K562 (cell line): ENCODE data around the gene PPIC. TPM values are rescaled to one million over a fixed set of nuclear protein-coding genes. Genes with fewer than 3 reads are reported as not detected.
A peak's percentile ranks its signal among the peaks of the same experiment; 100 is the strongest.

ENCODE experiments used
- ARHGAP35 ChIP-seq: fragments of 450-650 bp; IDR thresholded peaks from 2 replicates; pipeline ENCODE4 v1.6.1; 2018; ENCODE audit not compliant: partially characterized antibody
- ARID3A ChIP-seq: IDR thresholded peaks from 2 replicates; pipeline ENCODE4 v1.6.1; 2012; ENCODE audit warnings: low read depth, low read length, improper control_type of control experiment, borderline replicate concordance
- BHLHE40 ChIP-seq: IDR thresholded peaks from 2 replicates; pipeline ENCODE4 v1.6.1; 2011; ENCODE audit warnings: low read length, improper control_type of control experiment
- BRF1 ChIP-seq: IDR thresholded peaks from 3 replicates; pipeline ENCODE4 v1.6.1; 2011; ENCODE audit warnings: borderline replicate concordance, mild to moderate bottlenecking; ENCODE audit not compliant: insufficient read length; ENCODE audit errors: extremely low read depth
- CTBP1 ChIP-seq: fragments of 450-650 bp; IDR thresholded peaks from 2 replicates; pipeline ENCODE4 v1.6.1; 2016; ENCODE audit warnings: borderline replicate concordance
- DMBX1 ChIP-seq: fragments of 250-450 bp; sonication (Bioruptor Pico); IDR thresholded peaks from 2 replicates; pipeline ENCODE4 v1.8.0; 2022; ENCODE audit warnings: inconsistent platforms, mild to moderate bottlenecking, moderate library complexity, borderline replicate concordance
- ESRRA ChIP-seq: fragments of 450-650 bp; IDR thresholded peaks from 2 replicates; pipeline ENCODE4 v1.6.1; 2014; ENCODE audit warnings: low read depth, mild to moderate bottlenecking, moderate library complexity, borderline replicate concordance
- FOXK1 ChIP-seq: sonication (generic); formaldehyde crosslinking; IDR thresholded peaks from 2 replicates; pipeline ENCODE4 v1.8.0; 2022; ENCODE audit warnings: missing genetic modification reagents, mild to moderate bottlenecking, borderline replicate concordance
- GTF2E2 ChIP-seq: fragments of 200-800 bp; sonication (Bioruptor generic); IDR thresholded peaks from 2 replicates; pipeline ENCODE4 v1.6.1; 2016; ENCODE audit warnings: missing genetic modification characterization, missing compliant biosample characterization
- HSF4 ChIP-seq: fragments of 250-450 bp; sonication (Bioruptor Pico); IDR thresholded peaks from 2 replicates; pipeline ENCODE4 v2.1.2; 2022; ENCODE audit warnings: mild to moderate bottlenecking, moderate library complexity, borderline replicate concordance
- KDM1A ChIP-seq, 2 experiments: fragments of 450-650 bp; IDR thresholded peaks; 2 replicates each; pipeline ENCODE4 v1.6.1; 2016; ENCODE audit warnings: mild to moderate bottlenecking in 2 of 2
- RB1 ChIP-seq: fragments of 450-650 bp; IDR thresholded peaks from 2 replicates; pipeline ENCODE4 v1.6.1; 2017; ENCODE audit warnings: low read depth, mild to moderate bottlenecking
- RNF2 ChIP-seq: sonication (generic); IDR thresholded peaks from 2 replicates; pipeline ENCODE4 v1.6.1; 2016
- SRSF3 ChIP-seq: fragments of 200-400 bp; formaldehyde crosslinking; IDR thresholded peaks from 2 replicates; pipeline ENCODE4 v1.6.1; 2016; ENCODE audit warnings: mild to moderate bottlenecking, low read length, moderate library complexity; ENCODE audit not compliant: insufficient read depth
- ZBTB34 ChIP-seq: fragments of 250-450 bp; sonication (Bioruptor Pico); IDR thresholded peaks from 2 replicates; pipeline ENCODE4 v1.8.0; 2021; ENCODE audit warnings: mild to moderate bottlenecking, moderate library complexity
- ZNF143 ChIP-seq: sonication (generic); formaldehyde crosslinking; IDR thresholded peaks from 2 replicates; pipeline ENCODE4 v1.9.0; 2022; ENCODE audit warnings: mild to moderate bottlenecking, missing genetic modification reagents
- ZNF586 ChIP-seq: fragments of 450-650 bp; formaldehyde crosslinking; conservative IDR thresholded peaks from 2 replicates; pipeline ENCODE4 v1.4.0; 2020; ENCODE audit warnings: mild to moderate bottlenecking, moderate library complexity
- ZNF609 ChIP-seq: sonication (generic); formaldehyde crosslinking; IDR thresholded peaks from 2 replicates; pipeline ENCODE4 v1.8.1; 2023; ENCODE audit warnings: missing genetic modification reagents, mild to moderate bottlenecking, borderline replicate concordance
- ZNF740 ChIP-seq, 3 experiments: fragments of 200-800 bp in 1 of 3; sonication (Bioruptor generic) in 1 of 3; sonication (generic) in 1 of 3; formaldehyde crosslinking in 1 of 3; IDR thresholded peaks; 2 replicates each; pipeline versions ENCODE4 v1.6.1 to v1.8.0; 2016 to 2022; ENCODE audit warnings: mild to moderate bottlenecking in 2 of 3, missing compliant biosample characterization in 2 of 3, missing genetic modification characterization in 2 of 3, missing genetic modification reagents in 1 of 3
- polyA plus RNA-seq, 8 experiments: library from polyadenylated mRNA; depleted of rRNA in 4 of 8; stranded (reverse) in 5 of 8; unstranded in 3 of 8; fragments of >200 nt; fragmentation: Nextera tagmentation in 2 of 8; fragmentation: Illumina TruSeq in 1 of 8; extraction: Ambion mirVana in 2 of 8; extraction: Trizol in 1 of 8; gene quantifications; 2 replicates each; pipeline versions ENCODE4 v1.2.1 to v1.2.3, GENCODE V29; 2011 to 2014; ENCODE audit warnings: inconsistent platforms in 1 of 8, missing spikeins in 1 of 8
- total RNA-seq, 7 experiments: library from RNA; depleted of rRNA in 6 of 7; stranded (reverse); fragments of >200 nt in 6 of 7; fragmentation: Illumina TruSeq in 2 of 7; extraction: Trizol in 2 of 7; gene quantifications; 2 replicates each; pipeline versions ENCODE4 v1.2.1 to v1.2.3, GENCODE V29; 2011 to 2021; ENCODE audit warnings: low replicate concordance in 1 of 7

Gene PPIC
- total and polyA plus RNA-seq, 9 of the 15 experiments (the other 6 are each of a cell fraction or from before 2014, with no cell fraction given): 1.3 to 4.5 (median 2.8) TPM

- no peak for TF ChIP-seq ARID3A
- TF ChIP-seq ESRRA: peak; percentile 86
- TF ChIP-seq HSF4: no peak
- TF ChIP-seq DMBX1 (CRISPR knock-in tag): no peak
- TF ChIP-seq ZNF740 (CRISPR knock-in tag; IDR thresholded peaks at IDR 0.05): no peak
- TF ChIP-seq ZNF740 (tag; IDR thresholded peaks at IDR 0.05): no peak
- no peak for TF ChIP-seq KDM1A (IDR thresholded peaks at IDR 0.05)
- TF ChIP-seq SRSF3: no peak
- TF ChIP-seq FOXK1 (CRISPR knock-in tag): no peak
- peak; percentile 46 for TF ChIP-seq CTBP1
- TF ChIP-seq ARHGAP35: no peak
- TF ChIP-seq ZBTB34 (CRISPR knock-in tag): no peak
- no peak for TF ChIP-seq BRF1
- TF ChIP-seq ZNF143 (CRISPR knock-in tag): no peak
- TF ChIP-seq GTF2E2: no peak
- TF ChIP-seq RNF2: peak; percentile 21; the same call in 1 of the 2 replicates
- TF ChIP-seq BHLHE40: peak; percentile 66
- TF ChIP-seq ZNF609 (CRISPR knock-in tag): no peak
- TF ChIP-seq RB1: peak; percentile 19; the same call in 1 of the 2 replicates
- no peak for TF ChIP-seq ZNF586 (CRISPR knock-in tag)
These were observed at the start of gene PPIC (continued) for GRCh38 chr5:123036391-123037103.
